NT2/D1 (cell line): ENCODE results near the gene CALY.

Experiments
- DNase-seq: peaks from one replicate; pipeline ENCODE4 v3.0.0-alpha.2; 2011; ENCODE audit warnings: low read depth, low spot score
- H3K27me3 ChIP-seq: 2 replicates; pipeline ENCODE4 v1.6.0; 2011; ENCODE audit warnings: mild to moderate bottlenecking; ENCODE audit not compliant: insufficient read length, insufficient read depth
- H3K36me3 ChIP-seq: 2 replicates; pipeline ENCODE4 v1.6.1; 2011; ENCODE audit warnings: mild to moderate bottlenecking, low read length, mixed read lengths; ENCODE audit not compliant: insufficient read depth, insufficient read length
- H3K4me1 ChIP-seq: 2 replicates; pipeline ENCODE4 v1.5.1; 2011; ENCODE audit not compliant: insufficient read depth, insufficient read length
- H3K4me3 ChIP-seq: 2 replicates; pipeline ENCODE4 v1.5.1; 2011; ENCODE audit warnings: low read depth; ENCODE audit not compliant: insufficient read length
- H3K9ac ChIP-seq: 2 replicates; pipeline ENCODE4 v1.6.0; 2011; ENCODE audit warnings: low read depth; ENCODE audit not compliant: insufficient read length
- H3K9me3 ChIP-seq: 2 replicates; pipeline ENCODE4 v1.5.1; 2011; ENCODE audit warnings: mild to moderate bottlenecking, low read length; ENCODE audit not compliant: insufficient read depth
- SUZ12 ChIP-seq: IDR thresholded peaks from 2 replicates; pipeline ENCODE4 v1.6.1; 2011; ENCODE audit not compliant: insufficient read length, insufficient read depth; ENCODE audit errors: extremely low read depth
- YY1 ChIP-seq: IDR thresholded peaks from 2 replicates; pipeline ENCODE4 v1.6.1; 2011; ENCODE audit not compliant: insufficient read length, insufficient read depth
- ZNF274 ChIP-seq: IDR thresholded peaks from 2 replicates; pipeline ENCODE4 v1.6.1; 2011; ENCODE audit warnings: mild to moderate bottlenecking, low read depth, low read length

CALY gene

GRCh38 chr10:133339708-133340380 is 3.1 kb upstream of the CALY start:
- no peak for DNase-seq
- no peak overlapping the region for H3K9ac ChIP-seq
- H3K9me3 ChIP-seq, result no peaks in the 10 kb centered on the region
- peaks cover 5% of the 10 kb centered on the region for H3K4me1 ChIP-seq
- peaks cover 52% of the 10 kb centered on the region for H3K27me3 ChIP-seq
- H3K36me3 ChIP-seq, result no peaks in the 10 kb centered on the region
- no peak for TF ChIP-seq YY1
- no peak for TF ChIP-seq ZNF274
- no peak for TF ChIP-seq SUZ12
- no peak overlapping the region for H3K4me3 ChIP-seq

GRCh38 chr10:133338080-133339071 is 1.7 kb upstream of the CALY start:
- H3K9me3 ChIP-seq, result no peaks in the 10 kb centered on the region

GRCh38 chr10:133337370-133337725 is 652 bp upstream of the CALY start:
- no peaks in the 10 kb centered on the region for H3K36me3 ChIP-seq
- peaks cover 4% of the 10 kb centered on the region; the same call in 1 of the 2 replicates for H3K9me3 ChIP-seq
- no peaks in the 10 kb centered on the region for H3K4me1 ChIP-seq
- no peak overlapping the region for H3K4me3 ChIP-seq
- no peak overlapping the region for H3K9ac ChIP-seq
- no peak for DNase-seq
- no peak for TF ChIP-seq ZNF274
- no peak for TF ChIP-seq YY1
- TF ChIP-seq SUZ12, result no peak
- H3K27me3 ChIP-seq, result peaks cover 73% of the 10 kb centered on the region

More at GRCh38 chr10:133338080-133339071, 1.7 kb upstream of the CALY start:
- Histone ChIP-seq H3K27me3 (peaks cover 65% of the 10 kb centered on the region), H3K4me3 (no peak overlapping the region), H3K36me3 (no peaks in the 10 kb centered on the region), H3K9ac (no peak overlapping the region), H3K4me1 (peaks cover 5% of the 10 kb centered on the region)
- TF ChIP-seq ZNF274 (no peak), YY1 (no peak), SUZ12 (no peak)
- no peak for DNase-seq

- Histone ChIP-seq H3K4me3 (no peak overlapping the region), H3K36me3 (no peaks in the 10 kb centered on the region), H3K27me3 (peaks cover 86% of the 10 kb centered on the region), H3K9me3 (peaks cover 14% of the 10 kb centered on the region; the same call in 1 of the 2 replicates), H3K9ac (no peak overlapping the region), H3K4me1 (no peaks in the 10 kb centered on the region)
- TF ChIP-seq ZNF274 (no peak), YY1 (no peak), SUZ12 (no peak)
- DNase-seq, result no peak
These were observed 549 bp downstream of the CALY start for GRCh38 chr10:133336118-133336576.

GRCh38 chr10:133335246-133336117 is 1.2 kb downstream of the CALY start:
- H3K4me1 ChIP-seq, result no peaks in the 10 kb centered on the region
- H3K27me3 ChIP-seq, result peaks cover 91% of the 10 kb centered on the region
- no peaks in the 10 kb centered on the region for H3K36me3 ChIP-seq
- no peak for DNase-seq
- TF ChIP-seq ZNF274 (no peak), SUZ12 (peak; percentile 11)
- H3K4me3 ChIP-seq, result peak overlapping the region; percentile 8
- H3K9me3 ChIP-seq, result peaks cover 14% of the 10 kb centered on the region; the same call in 1 of the 2 replicates
- no peak overlapping the region for H3K9ac ChIP-seq

- Histone ChIP-seq H3K4me3 (no peak overlapping the region), H3K4me1 (no peaks in the 10 kb centered on the region), H3K36me3 (no peaks in the 10 kb centered on the region), H3K27me3 (peaks cover 87% of the 10 kb centered on the region), H3K9me3 (peaks cover 14% of the 10 kb centered on the region; the same call in 1 of the 2 replicates), H3K9ac (no peak overlapping the region)
- DNase-seq, result no peak
- TF ChIP-seq SUZ12 (peak; percentile 8), YY1 (no peak), ZNF274 (no peak)
These were observed 2.0 kb downstream of the CALY start for GRCh38 chr10:133334503-133335245.
